ENCODE results near the gene LRATD1. TPM values are rescaled to one million over a fixed set of nuclear protein-coding genes. Genes with fewer than 3 reads are reported as not detected.
"Not testable (repeated sequence)": the region's sequence is repeated elsewhere in the genome, so short reads cannot be mapped to it uniquely, and the experiment has no call there.

LRATD1 gene
- under 0.01 TPM for total RNA-seq

DNA sequence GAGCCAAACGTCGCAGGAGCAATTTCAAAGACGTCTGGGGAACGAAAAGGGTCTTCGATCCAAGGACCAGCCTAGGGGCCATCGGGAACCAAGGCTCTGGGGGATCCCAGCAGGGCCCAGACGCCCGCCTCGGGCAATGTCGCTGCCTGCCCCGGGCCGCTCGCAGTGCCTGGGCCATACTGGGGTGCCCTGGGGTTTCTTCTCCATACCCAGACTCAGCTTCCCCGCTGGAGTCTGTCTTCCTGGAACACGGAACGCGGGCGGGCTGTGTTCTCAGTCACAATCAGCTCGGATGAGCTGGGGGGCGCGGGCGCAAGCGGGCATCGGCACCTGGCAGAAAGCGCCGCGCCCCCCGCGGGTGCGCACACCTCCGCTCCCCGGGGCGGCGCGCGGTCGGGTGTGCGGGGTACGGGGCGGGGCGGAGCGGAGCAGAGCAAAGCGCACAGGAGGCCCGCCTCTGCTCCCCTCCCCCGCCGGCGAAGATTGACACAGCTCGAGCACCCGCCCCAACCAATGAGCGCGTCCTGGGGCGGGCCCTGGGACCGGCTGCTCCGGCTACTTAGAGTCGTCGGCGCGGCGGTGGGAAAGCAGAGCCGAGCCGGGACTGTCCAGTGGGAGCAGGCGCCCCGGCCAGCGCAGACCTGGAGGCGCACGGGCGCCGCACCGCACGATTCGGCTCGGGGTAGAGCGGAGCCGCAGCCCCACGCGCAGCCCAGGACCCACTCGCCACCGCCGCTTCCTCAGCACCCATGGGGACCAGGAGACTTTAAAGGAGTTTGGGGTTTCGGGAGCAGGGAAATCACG, at the start of gene LRATD1:
Gene LRATD1, plus strand, starts transcription at position 585 of the 804 bp plus-strand sequence. CDS start 1,263 bp downstream, outside the sequence.
- peak in 1 of 3 donors; percentile 18 for DNase-seq (ENCODE audit: low read depth in 2 of 3, low spot score in 2 of 3)

DNA sequence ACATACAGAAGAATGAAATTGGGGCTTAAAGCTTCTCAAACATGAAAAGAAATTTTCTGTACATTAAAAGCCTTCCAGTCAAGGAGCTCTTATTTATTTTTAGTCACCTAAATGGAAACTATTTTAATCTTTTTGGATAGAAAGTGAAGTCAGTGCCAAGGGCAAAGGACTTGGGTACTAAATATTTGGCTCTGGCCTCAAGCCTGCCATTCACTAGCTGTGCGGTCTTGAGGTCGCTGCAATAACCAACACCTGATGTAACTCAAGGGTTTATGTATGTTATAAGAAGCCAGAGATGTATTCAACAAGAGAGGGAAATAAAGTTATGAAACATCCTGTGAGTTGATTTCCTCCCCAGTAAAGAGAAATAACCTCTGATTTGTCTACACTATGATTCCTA, 49.5 kb upstream of the LRATD1 start:
- DNase-seq (ENCODE audit: low read depth in 2 of 3, low spot score in 2 of 3), result no peak

- no peak for DNase-seq (ENCODE audit: low read depth in 2 of 3, low spot score in 2 of 3)
These were observed 48.7 kb upstream of the LRATD1 start for GRCh38 chr2:14583802-14584201.

- DNase-seq (ENCODE audit: low read depth in 2 of 3, low spot score in 2 of 3), result no peak
These were observed 45.4 kb upstream of the LRATD1 start for GRCh38 chr2:14587119-14587518.

DNA sequence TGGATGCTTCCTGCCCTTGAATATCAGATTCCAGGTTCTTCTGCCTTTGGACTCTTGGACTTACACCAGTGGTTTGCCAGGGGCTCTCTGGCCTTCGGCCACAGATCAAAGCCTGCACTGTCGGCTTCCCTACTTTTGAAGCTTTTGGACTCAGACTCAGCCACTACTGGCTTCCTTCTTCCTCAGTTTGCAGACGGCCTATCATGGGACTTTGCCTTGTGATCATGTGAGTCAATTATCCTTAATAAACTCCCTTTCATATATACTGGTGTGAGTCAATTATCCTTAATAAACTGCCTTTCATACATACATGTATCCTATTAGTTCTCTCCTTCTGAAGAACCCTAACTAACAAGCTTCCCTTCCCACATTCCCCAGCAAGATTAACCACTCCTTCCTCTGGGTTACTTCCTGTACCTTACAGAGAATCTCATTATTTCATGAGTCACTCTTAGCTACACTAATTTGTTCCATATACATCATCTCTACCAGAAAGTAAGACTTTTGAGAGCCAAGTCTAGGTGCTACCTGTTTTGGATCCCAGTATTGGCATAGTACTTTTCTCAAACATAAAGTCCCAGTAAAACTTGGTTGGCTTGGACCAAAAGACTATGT, 31.3 kb upstream of the LRATD1 start:
- no peak for DNase-seq (ENCODE audit: low read depth in 2 of 3, low spot score in 2 of 3)

- no peak for DNase-seq (ENCODE audit: low read depth in 2 of 3, low spot score in 2 of 3)
These were observed 30.2 kb upstream of the LRATD1 start for GRCh38 chr2:14602309-14602708.

GRCh38 chr2:14603676-14604075, 28.8 kb upstream of the LRATD1 start:
- DNase-seq (ENCODE audit: low read depth in 2 of 3, low spot score in 2 of 3), result no peak

GRCh38 chr2:14608245-14608644, 24.3 kb upstream of the LRATD1 start:
- DNase-seq (ENCODE audit: low read depth in 2 of 3, low spot score in 2 of 3), result no peak

DNA sequence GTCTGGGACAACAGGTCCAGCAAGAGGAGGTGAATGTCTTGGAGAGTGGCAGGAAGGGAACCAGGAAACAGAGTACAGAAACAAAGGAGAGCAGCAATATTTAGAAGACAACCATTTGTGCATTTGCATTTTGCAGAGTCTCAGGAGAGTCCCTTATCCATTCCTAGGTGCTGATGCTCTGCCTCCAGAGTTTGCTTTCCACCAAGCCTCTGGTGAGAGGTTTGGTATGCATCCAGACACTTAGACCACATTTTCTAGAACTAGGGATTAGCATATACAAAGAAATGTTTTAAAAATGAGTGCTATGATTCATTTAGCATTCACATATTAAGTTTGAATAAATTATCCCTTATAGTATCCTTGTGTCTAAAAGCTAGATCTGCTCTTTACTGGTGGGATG, 18.5 kb upstream of the LRATD1 start:
- DNase-seq (ENCODE audit: low read depth in 2 of 3, low spot score in 2 of 3), result no peak

- DNase-seq (ENCODE audit: low read depth in 2 of 3, low spot score in 2 of 3), result no peak
These were observed 17.4 kb upstream of the LRATD1 start for GRCh38 chr2:14615121-14615520.

- DNase-seq (ENCODE audit: low read depth in 2 of 3, low spot score in 2 of 3), result no peak
These were observed 16.8 kb upstream of the LRATD1 start for GRCh38 chr2:14615760-14616159.

- no peak for DNase-seq (ENCODE audit: low read depth in 2 of 3, low spot score in 2 of 3)
These were observed 16.2 kb upstream of the LRATD1 start for GRCh38 chr2:14616342-14616741.

DNA sequence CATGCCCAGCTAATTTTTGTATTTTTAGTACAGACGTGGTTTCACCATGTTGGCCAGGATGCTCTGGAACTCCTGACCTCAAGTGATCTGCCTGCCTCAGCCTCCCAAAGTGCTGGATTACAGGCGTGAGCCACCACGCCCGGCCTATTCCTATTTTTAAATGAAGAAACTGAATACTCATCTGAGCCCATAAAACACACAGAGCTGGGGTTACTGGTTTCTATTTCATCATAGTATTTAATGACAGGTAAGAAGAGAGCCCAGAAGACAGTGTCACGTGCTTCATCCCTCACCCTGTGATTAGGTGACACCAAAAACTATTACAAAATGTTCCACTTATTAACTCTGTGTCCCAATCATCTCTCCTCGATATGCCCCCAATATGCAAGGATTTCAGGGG, 15.6 kb upstream of the LRATD1 start:
- DNase-seq (ENCODE audit: low read depth in 2 of 3, low spot score in 2 of 3), result no peak

- DNase-seq (ENCODE audit: low read depth in 2 of 3, low spot score in 2 of 3), result no peak
These were observed 13.1 kb upstream of the LRATD1 start for GRCh38 chr2:14619441-14619840.

- DNase-seq (ENCODE audit: low read depth in 2 of 3, low spot score in 2 of 3), result no peak
These were observed 11.4 kb upstream of the LRATD1 start for GRCh38 chr2:14621114-14621513.

DNA sequence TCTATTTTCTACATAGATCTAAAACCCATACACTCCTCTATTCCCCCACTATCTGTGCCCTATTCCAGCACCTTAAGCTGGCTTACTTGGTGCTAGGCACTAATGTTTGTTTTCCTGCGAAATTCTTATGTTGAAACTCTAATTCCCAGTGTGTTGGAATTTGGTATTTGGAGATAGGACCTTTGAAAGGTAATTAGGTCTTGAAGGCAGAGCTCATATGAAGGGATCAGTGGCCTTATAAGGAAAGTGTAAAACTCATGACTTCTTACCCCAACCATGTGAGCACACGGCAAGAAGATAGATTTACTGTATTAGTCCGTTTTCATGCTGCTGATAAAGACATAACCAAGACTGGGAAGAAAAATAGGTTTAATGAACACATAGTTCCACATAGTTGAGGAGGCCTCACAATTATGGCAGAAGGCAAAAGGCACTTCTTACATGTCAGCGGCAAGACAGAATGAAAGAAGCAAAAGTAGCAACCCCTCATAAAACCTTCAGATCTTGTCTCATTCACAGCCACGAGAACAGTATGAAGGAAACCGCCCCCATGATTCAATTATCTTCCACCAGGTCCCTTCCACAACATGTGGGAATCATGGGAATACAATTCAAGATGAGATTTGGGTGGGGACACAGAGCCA, 10.5 kb upstream of the LRATD1 start:
- no peak for DNase-seq (ENCODE audit: low read depth in 2 of 3, low spot score in 2 of 3)

DNA sequence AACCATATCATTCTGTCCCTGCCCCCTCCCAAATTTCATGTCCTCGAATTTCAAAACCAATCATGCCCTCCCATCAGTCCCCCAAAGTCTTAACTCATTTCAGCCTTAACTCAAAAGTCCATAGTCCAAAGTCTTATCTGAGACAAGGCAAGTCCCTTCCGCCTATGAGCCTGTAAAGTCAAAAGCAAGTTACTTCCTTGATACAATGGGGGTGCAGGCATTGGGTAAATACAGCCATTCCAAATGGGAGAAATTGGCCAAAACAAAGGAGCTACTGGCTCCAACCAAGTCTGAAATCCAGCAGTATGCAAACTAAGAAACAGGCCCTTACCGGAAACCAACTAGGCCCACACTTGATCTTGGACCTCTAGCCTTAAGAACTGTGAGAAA, 10.0 kb upstream of the LRATD1 start:
- DNase-seq (ENCODE audit: low read depth in 2 of 3, low spot score in 2 of 3), result not testable (repeated sequence)

DNA sequence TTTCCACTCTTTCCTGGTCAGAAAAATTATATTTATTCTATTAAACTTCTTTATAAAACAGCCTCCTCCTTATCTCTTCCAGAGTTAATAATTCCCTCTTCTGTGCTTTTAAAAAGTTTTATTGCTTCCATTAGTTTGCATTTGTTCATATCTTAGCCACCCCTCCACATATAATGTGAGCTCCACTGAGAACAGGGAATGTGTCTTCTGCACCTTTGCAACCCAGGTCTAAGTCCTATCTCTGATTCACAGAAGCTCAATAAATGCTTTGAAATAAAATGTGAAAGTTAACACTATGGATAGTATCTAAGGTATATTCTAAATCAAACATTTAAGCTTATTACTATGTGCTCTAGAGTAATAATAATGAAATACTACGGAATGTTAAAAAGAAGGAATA, 9.3 kb upstream of the LRATD1 start:
- DNase-seq (ENCODE audit: low read depth in 2 of 3, low spot score in 2 of 3), result no peak

DNA sequence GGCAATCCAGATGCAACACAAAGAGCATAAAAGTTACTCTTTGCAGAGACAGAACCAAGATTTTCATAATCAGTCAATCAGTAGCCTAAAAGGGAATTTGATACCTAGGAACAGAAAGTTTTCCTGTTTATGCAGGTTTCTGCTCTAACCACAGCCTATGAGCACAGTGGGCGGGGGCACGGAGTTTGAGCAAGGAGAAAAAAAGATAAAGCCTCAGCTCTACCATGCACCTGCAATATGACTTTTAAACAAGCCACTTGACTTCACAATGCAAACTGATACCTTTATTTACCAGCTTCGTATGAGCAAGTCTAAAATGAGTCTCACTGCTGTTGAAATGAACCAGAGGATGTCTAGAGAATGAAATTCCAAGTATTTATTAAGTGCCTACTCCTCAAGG, 5.6 kb upstream of the LRATD1 start:
- no peak for DNase-seq (ENCODE audit: low read depth in 2 of 3, low spot score in 2 of 3)

- DNase-seq (ENCODE audit: low read depth in 2 of 3, low spot score in 2 of 3), result no peak
These were observed 3.6 kb upstream of the LRATD1 start for GRCh38 chr2:14628901-14629300.

- no peak for DNase-seq (ENCODE audit: low read depth in 2 of 3, low spot score in 2 of 3)
These were observed 994 bp upstream of the LRATD1 start for GRCh38 chr2:14631406-14632040.
